Measurements from ENCODE around the gene SYT15.
"Not testable (repeated sequence)": the region's sequence is repeated elsewhere in the genome, so short reads cannot be mapped to it uniquely, and the experiment has no call there.

Gene SYT15

GRCh38 chr10:46594453-46595063 lies 15.6 kb downstream of the SYT15 start:
- DNase-seq, result not testable (repeated sequence)

GRCh38 chr10:46596570-46596969 lies 17.6 kb downstream of the SYT15 start:
- not testable (repeated sequence) for DNase-seq

- not testable (repeated sequence) for DNase-seq
Observed at GRCh38 chr10:46597616-46598246, 18.8 kb downstream of the SYT15 start.

- not testable (repeated sequence) for DNase-seq
Observed at GRCh38 chr10:46600516-46600915, 21.6 kb downstream of the SYT15 start.

- DNase-seq, result not testable (repeated sequence)
Observed at GRCh38 chr10:46615540-46615939, 36.6 kb downstream of the SYT15 start.

GRCh38 chr10:46616227-46616626 lies 37.3 kb downstream of the SYT15 start:
- DNase-seq, result not testable (repeated sequence)

- not testable (repeated sequence) for DNase-seq
Observed at GRCh38 chr10:46617134-46617533, 38.2 kb downstream of the SYT15 start.

GRCh38 chr10:46617913-46618312 lies 39.0 kb downstream of the SYT15 start:
- not testable (repeated sequence) for DNase-seq

- not testable (repeated sequence) for DNase-seq
Observed at GRCh38 chr10:46623899-46624654, 45.1 kb downstream of the SYT15 start.

GRCh38 chr10:46629805-46630204 lies 50.9 kb downstream of the SYT15 start:
- not testable (repeated sequence) for DNase-seq

GRCh38 chr10:46630816-46631215 lies 51.9 kb downstream of the SYT15 start:
- DNase-seq, result not testable (repeated sequence)

GRCh38 chr10:46631683-46632082 lies 52.8 kb downstream of the SYT15 start:
- not testable (repeated sequence) for DNase-seq

GRCh38 chr10:46634698-46635097 lies 55.8 kb downstream of the SYT15 start:
- DNase-seq, result not testable (repeated sequence)

GRCh38 chr10:46635364-46635959 lies 56.5 kb downstream of the SYT15 start:
- not testable (repeated sequence) for DNase-seq

GRCh38 chr10:46640005-46640404 lies 61.1 kb downstream of the SYT15 start:
- not testable (repeated sequence) for DNase-seq

All from stimulated activated CD4-positive, alpha-beta T cell treated with anti-CD3 and anti-CD28 coated beads, Interleukin-4, amount 100 ng/mL, for 1 hour (primary cell).